HEK293 (cell line): ENCODE measurements around the gene BMP6.
A peak's percentile ranks its signal among the peaks of the same experiment; 100 is the strongest.

Experiments
- CTCF ChIA-PET: fragments of 350-600 bp; formaldehyde crosslinking; extraction: SDS; loops from one replicate; lab custom pipeline; 2021; ENCODE audit warnings: antibody characterized with exemption; lab: Yijun Ruan, JAX
- POLR2A ChIA-PET: fragments of 300-600 bp; formaldehyde crosslinking; extraction: SDS; loops from one replicate; lab custom pipeline; 2020; ENCODE audit warnings: antibody characterized with exemption, inconsistent platforms; lab: Yijun Ruan, JAX
- H3K27ac ChIP-seq: fragments of 200-500 bp; sonication (Bioruptor generic); 2 replicates; pipeline ENCODE4 v1.5.1; 2014; ENCODE audit warnings: low read depth, low read length, control low read depth, inconsistent platforms; ENCODE audit errors: extremely low read depth
- H3K36me3 ChIP-seq, 2 experiments: fragments of 200-500 bp in 1 of 2; sonication (Bioruptor generic) in 1 of 2; 1 replicate in 1 of 2; 2 replicates in 1 of 2; pipeline ENCODE4 v1.5.1; 2014 to 2017; ENCODE audit warnings: inconsistent platforms in 2 of 2, low read length in 2 of 2; ENCODE audit not compliant: control insufficient read depth in 2 of 2, insufficient read depth in 1 of 2
- H3K4me1 ChIP-seq: fragments of 200-500 bp; sonication (Bioruptor generic); 2 replicates; pipeline ENCODE4 v1.5.1; 2014; ENCODE audit warnings: mild to moderate bottlenecking, low read length, inconsistent platforms; ENCODE audit not compliant: control insufficient read depth, insufficient read depth
- H3K4me3 ChIP-seq: 2 replicates; pipeline ENCODE4 v1.5.1; 2011; ENCODE audit warnings: low read depth, mild to moderate bottlenecking, control low read depth, low read length, moderate library complexity
- H3K9me3 ChIP-seq: fragments of 200-500 bp; sonication (Bioruptor generic); 2 replicates; pipeline ENCODE4 v1.5.1; 2014; ENCODE audit warnings: low read depth, low read length, inconsistent platforms; ENCODE audit not compliant: control insufficient read depth, insufficient read depth
- GLIS2 ChIP-seq: fragments of 450-650 bp; formaldehyde crosslinking; IDR thresholded peaks from 2 replicates; pipeline ENCODE4 v1.5.1; 2016; ENCODE audit warnings: missing biosample characterization, missing genetic modification characterization
- KLF1 ChIP-seq: fragments of 450-650 bp; formaldehyde crosslinking; IDR thresholded peaks from 2 replicates; pipeline ENCODE4 v1.5.1; 2016; ENCODE audit warnings: missing biosample characterization, missing genetic modification characterization
- ZBTB17 ChIP-seq: fragments of 450-650 bp; formaldehyde crosslinking; IDR thresholded peaks from 2 replicates; pipeline ENCODE4 v1.5.1; 2016; ENCODE audit warnings: missing biosample characterization, missing genetic modification characterization
- ZBTB48 ChIP-seq: fragments of 450-650 bp; formaldehyde crosslinking; IDR thresholded peaks from 2 replicates; pipeline ENCODE4 v1.5.1; 2016; ENCODE audit warnings: missing biosample characterization, missing genetic modification characterization
- ZNF132 ChIP-seq: fragments of 450-650 bp; formaldehyde crosslinking; IDR thresholded peaks from 2 replicates; pipeline ENCODE4 v1.5.1; 2017; ENCODE audit warnings: missing biosample characterization, missing genetic modification characterization, borderline replicate concordance
- ZNF184 ChIP-seq: fragments of 450-650 bp; IDR thresholded peaks from 2 replicates; pipeline ENCODE4 v1.5.1; 2018; ENCODE audit warnings: missing biosample characterization, mild to moderate bottlenecking, missing genetic modification characterization
- ZNF341 ChIP-seq: fragments of 450-650 bp; formaldehyde crosslinking; IDR thresholded peaks from 2 replicates; pipeline ENCODE4; 2016; ENCODE audit warnings: low read depth, missing biosample characterization, missing genetic modification characterization
- ZNF404 ChIP-seq: fragments of 450-650 bp; formaldehyde crosslinking; IDR thresholded peaks from 2 replicates; pipeline ENCODE4 v1.5.1; 2017; ENCODE audit warnings: missing biosample characterization, missing genetic modification characterization
- ZNF555 ChIP-seq: fragments of 450-650 bp; formaldehyde crosslinking; conservative IDR thresholded peaks from 2 replicates; pipeline ENCODE4 v1.5.1; 2017; ENCODE audit warnings: missing biosample characterization, mild to moderate bottlenecking, missing genetic modification characterization, inconsistent platforms
- ZNF747 ChIP-seq: fragments of 450-650 bp; formaldehyde crosslinking; IDR thresholded peaks from 2 replicates; pipeline ENCODE4 v1.5.1; 2016; ENCODE audit warnings: missing biosample characterization, missing genetic modification characterization
- ZSCAN23 ChIP-seq: fragments of 450-650 bp; formaldehyde crosslinking; IDR thresholded peaks from 2 replicates; pipeline ENCODE4 v1.5.1; 2016; ENCODE audit warnings: missing biosample characterization, missing genetic modification characterization
- TF ChIP-seq, protein P1 (sequence below): fragments of 450-650 bp; formaldehyde crosslinking; IDR thresholded peaks from 2 replicates; pipeline ENCODE4 v1.5.1; 2016; ENCODE audit warnings: missing biosample characterization, missing genetic modification characterization
- TF ChIP-seq, protein P2 (sequence below): fragments of 450-650 bp; formaldehyde crosslinking; IDR thresholded peaks from 2 replicates; pipeline ENCODE4 v1.5.1; 2016; ENCODE audit warnings: missing biosample characterization, missing genetic modification characterization
- TF ChIP-seq, protein P3 (sequence below): fragments of 450-650 bp; formaldehyde crosslinking; IDR thresholded peaks from 2 replicates; pipeline ENCODE4 v1.5.1; 2016; ENCODE audit warnings: missing biosample characterization, missing genetic modification characterization
- TF ChIP-seq, protein P4 (sequence below): fragments of 450-650 bp; formaldehyde crosslinking; IDR thresholded peaks from 2 replicates; pipeline ENCODE4 v1.5.1; 2016; ENCODE audit warnings: missing biosample characterization, missing genetic modification characterization
- TF ChIP-seq, protein P5 (sequence below): fragments of 450-650 bp; formaldehyde crosslinking; IDR thresholded peaks from 2 replicates; pipeline ENCODE4 v1.5.1; 2016; ENCODE audit warnings: missing biosample characterization, missing genetic modification characterization, borderline replicate concordance

The BMP6 gene

DNA sequence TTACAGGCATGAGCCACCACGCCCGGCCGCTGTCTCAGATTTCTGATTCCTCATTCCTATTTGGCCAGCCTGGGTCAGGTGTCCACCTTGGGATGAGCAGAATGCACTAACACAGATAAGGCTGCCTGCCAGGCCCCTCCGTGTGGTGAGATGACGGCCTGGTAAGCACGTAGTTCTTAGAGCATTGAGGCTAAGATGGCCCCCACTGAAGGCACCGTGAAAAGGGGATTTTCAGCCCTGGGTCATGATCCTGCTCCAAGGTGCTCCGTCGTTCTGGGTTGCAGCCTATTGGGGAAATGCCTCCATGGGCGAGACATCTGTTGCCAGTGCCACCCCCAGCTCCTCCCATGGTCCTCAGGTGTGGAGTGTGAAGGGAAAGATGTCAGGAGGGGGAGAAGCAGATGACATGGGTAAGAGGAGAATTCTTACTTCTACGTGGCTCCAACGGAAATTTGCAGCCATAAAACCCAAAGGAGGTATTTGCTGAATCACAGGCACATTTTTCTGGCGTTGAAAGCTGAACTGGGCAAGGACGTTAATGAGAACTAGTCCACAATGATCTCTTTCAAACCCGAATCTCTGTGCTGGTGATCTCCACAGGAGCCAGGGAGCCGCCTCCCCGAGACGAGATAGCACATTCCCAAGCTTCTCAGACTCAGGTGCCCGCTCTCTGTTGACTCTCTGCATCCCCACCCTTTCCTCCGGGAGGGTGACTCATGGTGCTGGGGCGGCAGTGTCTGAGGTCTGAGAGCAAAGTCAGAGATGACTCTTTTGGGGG, 34.0 kb upstream of the BMP6 start:
- TF ChIP-seq ZSCAN23 (tag by site-specific recombination) (no peak), ZNF555 (tag by site-specific recombination) (no peak), ZBTB48 (no peak), KLF1 (tag by site-specific recombination) (peak; percentile 77), ZBTB17 (tag by site-specific recombination) (0 out of 2 replicates have a peak, but pooled peaks have one; percentile 30), GLIS2 (tag by site-specific recombination) (0 out of 2 replicates have a peak, but pooled peaks have one; percentile 34), ZNF341 (tag by site-specific recombination) (no peak), ZNF747 (tag by site-specific recombination) (no peak), ZNF404 (no peak), ZNF184 (tag by site-specific recombination) (0 out of 2 replicates have a peak, but pooled peaks have one; percentile 4), ZNF132 (tag by site-specific recombination) (no peak)
- TF ChIP-seq, protein P1, sequence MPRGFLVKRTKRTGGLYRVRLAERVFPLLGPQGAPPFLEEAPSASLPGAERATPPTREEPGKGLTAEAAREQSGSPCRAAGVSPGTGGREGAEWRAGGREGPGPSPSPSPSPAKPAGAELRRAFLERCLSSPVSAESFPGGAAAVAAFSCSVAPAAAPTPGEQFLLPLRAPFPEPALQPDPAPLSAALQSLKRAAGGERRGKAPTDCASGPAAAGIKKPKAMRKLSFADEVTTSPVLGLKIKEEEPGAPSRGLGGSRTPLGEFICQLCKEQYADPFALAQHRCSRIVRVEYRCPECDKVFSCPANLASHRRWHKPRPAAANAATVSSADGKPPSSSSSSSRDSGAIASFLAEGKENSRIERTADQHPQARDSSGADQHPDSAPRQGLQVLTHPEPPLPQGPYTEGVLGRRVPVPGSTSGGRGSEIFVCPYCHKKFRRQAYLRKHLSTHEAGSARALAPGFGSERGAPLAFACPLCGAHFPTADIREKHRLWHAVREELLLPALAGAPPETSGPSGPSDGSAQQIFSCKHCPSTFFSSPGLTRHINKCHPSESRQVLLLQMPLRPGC (tag by site-specific recombination): no peak
- TF ChIP-seq, protein P2, sequence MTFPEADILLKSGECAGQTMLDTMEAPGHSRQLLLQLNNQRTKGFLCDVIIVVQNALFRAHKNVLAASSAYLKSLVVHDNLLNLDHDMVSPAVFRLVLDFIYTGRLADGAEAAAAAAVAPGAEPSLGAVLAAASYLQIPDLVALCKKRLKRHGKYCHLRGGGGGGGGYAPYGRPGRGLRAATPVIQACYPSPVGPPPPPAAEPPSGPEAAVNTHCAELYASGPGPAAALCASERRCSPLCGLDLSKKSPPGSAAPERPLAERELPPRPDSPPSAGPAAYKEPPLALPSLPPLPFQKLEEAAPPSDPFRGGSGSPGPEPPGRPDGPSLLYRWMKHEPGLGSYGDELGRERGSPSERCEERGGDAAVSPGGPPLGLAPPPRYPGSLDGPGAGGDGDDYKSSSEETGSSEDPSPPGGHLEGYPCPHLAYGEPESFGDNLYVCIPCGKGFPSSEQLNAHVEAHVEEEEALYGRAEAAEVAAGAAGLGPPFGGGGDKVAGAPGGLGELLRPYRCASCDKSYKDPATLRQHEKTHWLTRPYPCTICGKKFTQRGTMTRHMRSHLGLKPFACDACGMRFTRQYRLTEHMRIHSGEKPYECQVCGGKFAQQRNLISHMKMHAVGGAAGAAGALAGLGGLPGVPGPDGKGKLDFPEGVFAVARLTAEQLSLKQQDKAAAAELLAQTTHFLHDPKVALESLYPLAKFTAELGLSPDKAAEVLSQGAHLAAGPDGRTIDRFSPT (tag by site-specific recombination): no peak
- TF ChIP-seq, protein P3, sequence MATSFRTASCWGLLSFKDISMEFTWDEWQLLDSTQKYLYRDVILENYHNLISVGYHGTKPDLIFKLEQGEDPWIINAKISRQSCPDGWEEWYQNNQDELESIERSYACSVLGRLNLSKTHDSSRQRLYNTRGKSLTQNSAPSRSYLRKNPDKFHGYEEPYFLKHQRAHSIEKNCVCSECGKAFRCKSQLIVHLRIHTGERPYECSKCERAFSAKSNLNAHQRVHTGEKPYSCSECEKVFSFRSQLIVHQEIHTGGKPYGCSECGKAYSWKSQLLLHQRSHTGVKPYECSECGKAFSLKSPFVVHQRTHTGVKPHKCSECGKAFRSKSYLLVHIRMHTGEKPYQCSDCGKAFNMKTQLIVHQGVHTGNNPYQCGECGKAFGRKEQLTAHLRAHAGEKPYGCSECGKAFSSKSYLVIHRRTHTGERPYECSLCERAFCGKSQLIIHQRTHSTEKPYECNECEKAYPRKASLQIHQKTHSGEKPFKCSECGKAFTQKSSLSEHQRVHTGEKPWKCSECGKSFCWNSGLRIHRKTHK (tag by site-specific recombination): no peak
- TF ChIP-seq, protein P4, sequence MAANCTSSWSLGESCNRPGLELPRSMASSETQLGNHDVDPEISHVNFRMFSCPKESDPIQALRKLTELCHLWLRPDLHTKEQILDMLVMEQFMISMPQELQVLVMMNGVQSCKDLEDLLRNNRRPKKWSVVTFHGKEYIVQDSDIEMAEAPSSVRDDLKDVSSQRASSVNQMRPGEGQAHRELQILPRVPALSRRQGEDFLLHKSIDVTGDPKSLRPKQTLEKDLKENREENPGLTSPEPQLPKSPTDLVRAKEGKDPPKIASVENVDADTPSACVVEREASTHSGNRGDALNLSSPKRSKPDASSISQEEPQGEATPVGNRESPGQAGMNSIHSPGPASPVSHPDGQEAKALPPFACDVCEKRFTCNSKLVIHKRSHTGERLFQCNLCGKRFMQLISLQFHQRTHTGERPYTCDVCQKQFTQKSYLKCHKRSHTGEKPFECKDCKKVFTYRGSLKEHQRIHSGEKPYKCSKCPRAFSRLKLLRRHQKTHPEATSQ (tag by site-specific recombination): no peak
- TF ChIP-seq, protein P5, sequence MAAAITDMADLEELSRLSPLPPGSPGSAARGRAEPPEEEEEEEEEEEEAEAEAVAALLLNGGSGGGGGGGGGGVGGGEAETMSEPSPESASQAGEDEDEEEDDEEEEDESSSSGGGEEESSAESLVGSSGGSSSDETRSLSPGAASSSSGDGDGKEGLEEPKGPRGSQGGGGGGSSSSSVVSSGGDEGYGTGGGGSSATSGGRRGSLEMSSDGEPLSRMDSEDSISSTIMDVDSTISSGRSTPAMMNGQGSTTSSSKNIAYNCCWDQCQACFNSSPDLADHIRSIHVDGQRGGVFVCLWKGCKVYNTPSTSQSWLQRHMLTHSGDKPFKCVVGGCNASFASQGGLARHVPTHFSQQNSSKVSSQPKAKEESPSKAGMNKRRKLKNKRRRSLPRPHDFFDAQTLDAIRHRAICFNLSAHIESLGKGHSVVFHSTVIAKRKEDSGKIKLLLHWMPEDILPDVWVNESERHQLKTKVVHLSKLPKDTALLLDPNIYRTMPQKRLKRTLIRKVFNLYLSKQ (tag by site-specific recombination): no peak
- Histone ChIP-seq H3K27ac (no peak overlapping the region; the same call in 1 of the 2 replicates), H3K36me3 (no peaks in the 10 kb centered on the region), H3K4me1 (no peaks in the 10 kb centered on the region; the same call in 1 of the 2 replicates), H3K4me3 (peak overlapping the region; percentile 13; the same call in 1 of the 2 replicates), H3K9me3 (no peaks in the 10 kb centered on the region)
- ChIA-PET CTCF (interaction anchor here (0.6 to 2.0 kb wide), 3 partner anchors 8 to 748 kb away, joined by 3 to 5 read pairs (median 4); no protein-coding TSS in a partner anchor), POLR2A (interaction anchor here (0.9 kb wide), 1 partner anchor 36 kb away, joined by 10 read pairs; no protein-coding TSS in a partner anchor)
